ENCODE results near the gene GKN2. TPM values are rescaled to one million over a fixed set of nuclear protein-coding genes. Genes with fewer than 3 reads are reported as not detected.

Gene GKN2
- total RNA-seq, 2 experiments from 2014 or later = not detected

DNA sequence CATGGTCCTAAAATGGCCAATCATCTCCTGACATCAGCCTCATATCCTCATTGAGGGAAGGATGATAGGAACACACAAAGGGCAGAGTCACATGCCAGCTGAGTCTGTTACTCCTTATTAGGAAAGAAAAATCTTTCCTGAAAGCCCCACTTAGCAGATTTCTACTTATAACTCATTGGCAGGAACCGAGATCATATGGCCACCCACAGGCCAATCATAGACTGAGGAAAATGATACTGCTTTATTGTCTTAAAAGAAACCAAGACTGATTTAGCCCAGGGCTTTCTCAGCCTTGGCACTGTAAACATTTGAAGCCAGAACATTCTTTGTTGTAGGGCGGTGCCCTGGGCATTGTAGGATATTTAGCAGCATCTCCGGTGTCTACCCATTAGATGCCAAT lies 18.7 kb downstream of the GKN2 start:
- DNase-seq = no peak
- H3K27me3 Mint-ChIP-seq (ENCODE audit: low read depth) = peaks cover 5% of the 10 kb centered on the region
- CTCF ChIA-PET = interaction anchor here (0.8 to 2.5 kb wide), 3 partner anchors 9 to 74 kb away, joined by 3 to 15 read pairs (median 4); no protein-coding TSS in a partner anchor
- no peaks in the 10 kb centered on the region for H3K4me1 Mint-ChIP-seq (ENCODE audit: low read depth)
- no peaks in the 10 kb centered on the region for H3K36me3 Mint-ChIP-seq (ENCODE audit: low read depth)
- H3K27ac Mint-ChIP-seq = no peak overlapping the region
- H3K9me3 Mint-ChIP-seq = no peaks in the 10 kb centered on the region
- intact Hi-C loops (cut with micrococcal nuclease) = no loop called here
- no peak overlapping the region for H3K4me3 Mint-ChIP-seq

DNA sequence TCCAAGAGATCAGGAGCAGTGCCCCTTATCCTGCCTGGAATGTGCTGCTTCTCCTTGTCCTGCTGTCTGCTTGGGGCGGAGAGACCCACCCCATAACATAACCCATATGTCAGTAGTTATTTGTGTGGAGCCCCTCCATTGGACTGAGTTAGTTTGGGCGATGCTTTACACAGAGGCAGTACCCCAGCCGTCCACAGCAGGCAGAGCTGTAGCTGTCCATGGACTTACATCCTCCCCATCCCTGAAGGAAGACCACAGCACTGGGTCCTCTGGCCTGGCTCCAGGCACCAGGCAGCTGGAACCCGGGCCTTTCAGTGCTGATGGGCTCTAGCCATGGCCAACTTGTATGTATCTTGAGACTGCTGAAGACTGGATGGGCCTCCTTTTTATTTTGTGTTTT lies 20.3 kb downstream of the GKN2 start:
- Mint-ChIP-seq H3K9me3 (no peaks in the 10 kb centered on the region), H3K4me1 (ENCODE audit: low read depth) (no peaks in the 10 kb centered on the region), H3K27me3 (ENCODE audit: low read depth) (peaks cover 5% of the 10 kb centered on the region), H3K36me3 (ENCODE audit: low read depth) (no peaks in the 10 kb centered on the region), H3K4me3 (no peak overlapping the region), H3K27ac (no peak overlapping the region)
- intact Hi-C loops (cut with micrococcal nuclease) = no loop called here
- no peak for DNase-seq
- CTCF ChIA-PET = interaction anchor here (0.9 kb wide), 1 partner anchor 469 kb away, joined by 3 read pairs; no protein-coding TSS in a partner anchor

- Mint-ChIP-seq H3K27ac (no peak overlapping the region), H3K4me3 (no peak overlapping the region), H3K9me3 (no peaks in the 10 kb centered on the region), H3K27me3 (ENCODE audit: low read depth) (peaks cover 5% of the 10 kb centered on the region), H3K36me3 (ENCODE audit: low read depth) (no peaks in the 10 kb centered on the region), H3K4me1 (ENCODE audit: low read depth) (no peaks in the 10 kb centered on the region)
- intact Hi-C loops (cut with micrococcal nuclease) = no loop called here
- DNase-seq = no peak
- CTCF ChIA-PET = interaction anchor here (0.9 kb wide), 1 partner anchor 469 kb away, joined by 3 read pairs; no protein-coding TSS in a partner anchor
Measured at GRCh38 chr2:68931799-68932198, 20.9 kb downstream of the GKN2 start.

- Mint-ChIP-seq H3K4me3 (no peak overlapping the region), H3K9me3 (no peaks in the 10 kb centered on the region), H3K36me3 (ENCODE audit: low read depth) (no peaks in the 10 kb centered on the region), H3K27me3 (ENCODE audit: low read depth) (peaks cover 5% of the 10 kb centered on the region), H3K4me1 (ENCODE audit: low read depth) (no peaks in the 10 kb centered on the region), H3K27ac (no peak overlapping the region)
- intact Hi-C loops (cut with micrococcal nuclease) = no loop called here
- DNase-seq = no peak
- CTCF ChIA-PET = interaction anchor here (0.9 kb wide), 2 partner anchors 221 to 468 kb away, joined by 3 read pairs; no protein-coding TSS in a partner anchor
Measured at GRCh38 chr2:68931149-68931711, 21.5 kb downstream of the GKN2 start.

GRCh38 chr2:68926796-68927195 lies 25.9 kb downstream of the GKN2 start:
- CTCF ChIA-PET = interaction anchor here (0.7 to 6.1 kb wide), 10 partner anchors 13 to 537 kb away, joined by 3 to 71 read pairs (median 16); partner anchors contain the start of genes APLF and FBXO48
- no peaks in the 10 kb centered on the region for H3K4me1 Mint-ChIP-seq (ENCODE audit: low read depth)
- peaks cover 5% of the 10 kb centered on the region for H3K27me3 Mint-ChIP-seq (ENCODE audit: low read depth)
- H3K36me3 Mint-ChIP-seq (ENCODE audit: low read depth) = no peaks in the 10 kb centered on the region
- no peak overlapping the region for H3K4me3 Mint-ChIP-seq
- intact Hi-C loops (cut with micrococcal nuclease) = no loop called here
- H3K27ac Mint-ChIP-seq = no peak overlapping the region
- DNase-seq = no peak
- no peaks in the 10 kb centered on the region for H3K9me3 Mint-ChIP-seq

DNA sequence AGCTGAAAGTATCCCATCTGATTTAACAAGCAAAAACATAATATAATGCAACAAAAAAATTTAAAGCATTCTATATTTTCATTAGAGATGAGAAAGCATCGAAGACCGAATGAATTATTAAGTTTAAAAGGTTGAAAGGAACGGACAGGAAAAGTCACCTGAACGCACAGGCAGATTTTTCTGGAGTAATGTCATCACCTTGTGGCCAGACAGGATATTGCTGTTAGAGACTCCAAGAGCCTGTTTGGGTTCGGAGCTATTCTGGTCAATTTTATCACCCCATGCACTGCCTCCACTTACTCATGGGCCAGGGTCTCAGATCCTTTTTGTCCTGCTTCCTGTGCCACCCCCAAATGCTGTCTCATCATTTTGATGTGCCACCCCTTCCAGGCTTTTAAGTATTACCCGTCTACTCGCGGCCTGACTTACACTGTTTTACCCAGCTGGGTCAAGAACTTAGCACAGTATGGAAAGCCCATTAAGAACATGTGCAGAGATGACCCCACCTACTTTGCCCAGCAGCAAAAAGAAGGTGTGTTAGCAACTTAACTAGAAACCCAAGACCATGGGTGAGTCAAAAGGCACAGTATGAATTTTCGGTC lies 27.3 kb downstream of the GKN2 start:
- no peaks in the 10 kb centered on the region for H3K9me3 Mint-ChIP-seq
- peaks cover 4% of the 10 kb centered on the region for H3K27me3 Mint-ChIP-seq (ENCODE audit: low read depth)
- no peak overlapping the region for H3K27ac Mint-ChIP-seq
- CTCF ChIA-PET = interaction anchor here (0.6 to 6.1 kb wide), 49 partner anchors 8 to 564 kb away, joined by 3 to 71 read pairs (median 4); partner anchors contain the start of genes ANTXR1, APLF and FBXO48
- DNase-seq = peak; percentile 76
- H3K4me3 Mint-ChIP-seq = no peak overlapping the region
- H3K36me3 Mint-ChIP-seq (ENCODE audit: low read depth) = no peaks in the 10 kb centered on the region
- H3K4me1 Mint-ChIP-seq (ENCODE audit: low read depth) = no peaks in the 10 kb centered on the region
- intact Hi-C loops (cut with micrococcal nuclease) = loop anchor here (1.0 kb wide), 6 partner anchors 86 to 462 kb away; no protein-coding TSS in a partner anchor

DNA sequence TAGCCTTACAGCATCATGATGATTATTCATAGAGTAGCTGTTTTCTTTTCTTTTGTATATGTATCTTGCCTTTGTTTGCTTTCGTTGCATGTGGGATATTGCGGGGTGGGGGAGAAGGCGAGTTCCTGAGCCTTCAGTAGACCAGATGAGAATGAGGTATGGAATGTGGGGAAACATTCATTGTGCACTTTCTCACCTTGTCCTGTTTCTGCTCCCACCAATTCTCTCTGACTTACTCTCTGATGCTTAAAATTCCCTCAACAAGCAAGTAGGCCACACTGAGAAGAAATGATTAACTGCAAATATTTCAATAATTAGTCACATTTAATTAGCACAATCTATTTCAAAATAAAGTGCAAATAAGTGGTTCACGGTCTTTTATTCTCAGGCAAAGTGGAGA lies 31.0 kb downstream of the GKN2 start:
- H3K4me1 Mint-ChIP-seq (ENCODE audit: low read depth) = no peaks in the 10 kb centered on the region
- H3K36me3 Mint-ChIP-seq (ENCODE audit: low read depth) = no peaks in the 10 kb centered on the region
- CTCF ChIA-PET = interaction anchor here (1.1 to 1.4 kb wide), 2 partner anchors 83 to 211 kb away, joined by 4 read pairs; no protein-coding TSS in a partner anchor
- no peak overlapping the region for H3K27ac Mint-ChIP-seq
- H3K4me3 Mint-ChIP-seq = no peak overlapping the region
- intact Hi-C loops (cut with micrococcal nuclease) = no loop called here
- DNase-seq = no peak
- no peaks in the 10 kb centered on the region for H3K27me3 Mint-ChIP-seq (ENCODE audit: low read depth)
- H3K9me3 Mint-ChIP-seq = no peaks in the 10 kb centered on the region

- Mint-ChIP-seq H3K9me3 (no peaks in the 10 kb centered on the region), H3K27me3 (ENCODE audit: low read depth) (no peaks in the 10 kb centered on the region), H3K4me3 (no peak overlapping the region), H3K36me3 (ENCODE audit: low read depth) (no peaks in the 10 kb centered on the region), H3K4me1 (ENCODE audit: low read depth) (no peaks in the 10 kb centered on the region), H3K27ac (no peak overlapping the region)
- CTCF ChIA-PET = interaction anchor here (0.6 to 2.7 kb wide), 6 partner anchors 11 to 457 kb away, joined by 3 to 10 read pairs (median 4); no protein-coding TSS in a partner anchor
- no peak for DNase-seq
- intact Hi-C loops (cut with micrococcal nuclease) = no loop called here
Measured at GRCh38 chr2:68920481-68921170, 32.1 kb downstream of the GKN2 start.

DNA sequence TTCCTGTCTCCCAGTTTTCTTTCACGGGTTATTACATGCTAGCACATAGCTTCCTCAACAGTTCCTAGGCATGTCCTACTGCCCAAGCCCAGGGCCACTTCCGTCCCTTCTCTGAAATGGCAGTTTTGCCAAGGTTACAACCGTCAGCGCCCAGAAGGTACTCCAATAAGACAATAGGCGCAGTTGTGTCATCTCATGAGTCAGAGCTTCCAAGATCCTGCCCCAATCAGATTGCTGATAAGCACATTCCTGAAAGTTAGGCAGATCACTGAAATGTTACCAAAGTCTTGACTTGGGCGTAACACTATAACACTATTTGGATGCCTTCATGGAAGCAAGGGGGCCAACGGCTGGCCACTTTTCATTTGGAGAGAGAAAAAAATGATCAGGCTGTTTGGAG lies 34.2 kb downstream of the GKN2 start:
- intact Hi-C loops (cut with micrococcal nuclease) = no loop called here
- no peaks in the 10 kb centered on the region for H3K27me3 Mint-ChIP-seq (ENCODE audit: low read depth)
- H3K36me3 Mint-ChIP-seq (ENCODE audit: low read depth) = no peaks in the 10 kb centered on the region
- no peaks in the 10 kb centered on the region for H3K4me1 Mint-ChIP-seq (ENCODE audit: low read depth)
- H3K27ac Mint-ChIP-seq = no peak overlapping the region
- no peak overlapping the region for H3K4me3 Mint-ChIP-seq
- no peaks in the 10 kb centered on the region for H3K9me3 Mint-ChIP-seq
- CTCF ChIA-PET = interaction anchor here (0.8 to 2.7 kb wide), 5 partner anchors 9 to 455 kb away, joined by 3 to 10 read pairs (median 4); no protein-coding TSS in a partner anchor
- DNase-seq = no peak

DNA sequence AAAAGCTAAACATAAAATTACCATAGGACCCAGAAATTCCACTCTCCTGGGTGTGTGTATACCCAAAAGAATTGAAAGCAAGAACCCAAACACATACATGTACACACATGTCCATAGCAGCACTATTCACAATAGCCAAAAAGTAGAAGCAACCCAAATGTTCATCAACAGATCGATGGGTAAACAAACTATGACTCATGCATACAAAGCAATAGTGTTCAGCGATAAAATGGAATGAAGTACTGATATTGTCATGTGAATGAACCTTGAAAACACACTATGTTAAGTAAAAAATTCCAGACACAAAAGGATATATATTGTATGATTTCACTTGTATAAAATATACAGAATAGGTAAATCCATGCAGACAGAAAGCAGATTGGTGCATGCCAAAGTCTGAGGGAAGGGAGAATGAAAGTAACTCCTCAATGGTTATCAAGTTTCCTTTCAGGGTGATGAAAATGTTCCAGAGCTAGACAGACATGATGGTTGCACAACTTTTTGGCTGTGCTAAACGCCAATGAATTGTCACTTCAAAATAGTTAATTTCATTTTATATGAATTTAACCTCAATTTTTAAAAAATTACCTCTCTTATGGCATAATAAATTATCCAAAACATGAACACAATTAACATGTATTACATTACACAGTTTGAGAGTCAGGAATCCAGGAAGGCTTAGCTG lies 35.5 kb downstream of the GKN2 start:
- Mint-ChIP-seq H3K27me3 (ENCODE audit: low read depth) (no peaks in the 10 kb centered on the region), H3K27ac (no peak overlapping the region), H3K9me3 (no peaks in the 10 kb centered on the region), H3K4me3 (no peak overlapping the region), H3K36me3 (ENCODE audit: low read depth) (no peaks in the 10 kb centered on the region), H3K4me1 (ENCODE audit: low read depth) (no peaks in the 10 kb centered on the region)
- DNase-seq = no peak
- CTCF ChIA-PET = interaction anchor here (0.6 to 1.6 kb wide), 4 partner anchors 8 to 193 kb away, joined by 3 to 5 read pairs (median 4); no protein-coding TSS in a partner anchor
- intact Hi-C loops (cut with micrococcal nuclease) = no loop called here

DNA sequence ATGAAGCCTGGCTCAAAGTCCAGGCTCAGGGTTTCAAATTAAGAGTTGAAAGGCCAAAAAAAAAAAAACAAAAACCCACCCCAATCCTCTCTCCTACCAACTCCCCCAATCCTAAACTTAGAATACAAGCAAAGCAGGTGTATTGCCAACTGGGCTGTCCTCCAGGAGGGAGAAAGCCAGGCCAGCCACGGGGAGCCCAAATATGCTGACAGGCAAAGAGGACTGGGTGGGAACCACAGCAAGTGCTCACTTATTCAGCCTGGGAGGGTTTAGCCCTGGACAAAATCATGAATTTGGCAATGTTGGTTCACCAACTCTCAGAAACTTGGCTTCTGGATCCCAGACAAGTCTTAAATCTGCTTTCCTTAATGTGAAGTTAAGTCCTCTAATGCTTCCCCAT lies 36.5 kb downstream of the GKN2 start:
- DNase-seq = no peak
- no peaks in the 10 kb centered on the region for H3K36me3 Mint-ChIP-seq (ENCODE audit: low read depth)
- no peak overlapping the region for H3K27ac Mint-ChIP-seq
- H3K4me3 Mint-ChIP-seq = no peak overlapping the region
- CTCF ChIA-PET = interaction anchor here (1.6 kb wide), 1 partner anchor 9 kb away, joined by 5 read pairs; no protein-coding TSS in a partner anchor
- H3K4me1 Mint-ChIP-seq (ENCODE audit: low read depth) = no peaks in the 10 kb centered on the region
- no peaks in the 10 kb centered on the region for H3K9me3 Mint-ChIP-seq
- intact Hi-C loops (cut with micrococcal nuclease) = no loop called here
- H3K27me3 Mint-ChIP-seq (ENCODE audit: low read depth) = no peaks in the 10 kb centered on the region

- Mint-ChIP-seq H3K4me3 (no peak overlapping the region), H3K36me3 (ENCODE audit: low read depth) (no peaks in the 10 kb centered on the region), H3K9me3 (no peaks in the 10 kb centered on the region), H3K27me3 (ENCODE audit: low read depth) (no peaks in the 10 kb centered on the region), H3K4me1 (ENCODE audit: low read depth) (peaks cover 2% of the 10 kb centered on the region), H3K27ac (no peak overlapping the region)
- DNase-seq = no peak
- CTCF ChIA-PET = interaction anchor here (0.7 to 2.8 kb wide), 4 partner anchors 10 to 428 kb away, joined by 4 to 16 read pairs (median 7); no protein-coding TSS in a partner anchor
- intact Hi-C loops (cut with micrococcal nuclease) = no loop called here
Measured at GRCh38 chr2:68915393-68915792, 37.3 kb downstream of the GKN2 start.

All from activated naive CD4-positive, alpha-beta T cell treated with anti-CD3 and anti-CD28 coated beads for 36 hours (primary cell).